Neural cell (in vitro differentiated cells): ENCODE data around the gene KRTAP10-10. TPM values are rescaled to one million over a fixed set of nuclear protein-coding genes. Genes with fewer than 3 reads are reported as not detected.

ENCODE experiments used
- H2AFZ ChIP-seq: fragments of 200-600, 300-800 bp; sonication (generic), shearing (Covaris generic); 2 replicates; pipeline ENCODE4 v1.6.0; 2014; ENCODE audit warnings: low read depth, mild to moderate bottlenecking, antibody characterized with exemption, low read length, moderate library complexity
- H3F3A ChIP-seq: fragments of 200-600 bp; shearing (Covaris generic); 2 replicates; pipeline ENCODE4 v1.6.1; 2016; ENCODE audit warnings: mild to moderate bottlenecking, moderate library complexity, mixed read lengths, antibody characterized with exemption, low read length; ENCODE audit not compliant: insufficient read depth, poor library complexity, severe bottlenecking
- H3K27ac ChIP-seq: fragments of 200-600, 300-800 bp; sonication (generic), shearing (Covaris generic); 2 replicates; pipeline ENCODE4 v1.5.1; 2014; ENCODE audit warnings: mild to moderate bottlenecking, low read length, moderate library complexity
- H3K27me3 ChIP-seq: fragments of 300-800, 200-600 bp; sonication (generic), shearing (Covaris generic); 2 replicates; pipeline ENCODE4 v1.6.0; 2014; ENCODE audit warnings: mild to moderate bottlenecking, low read depth, low read length, moderate library complexity; ENCODE audit not compliant: insufficient read depth
- H3K36me3 ChIP-seq: fragments of 300-800, 200-600 bp; sonication (generic), shearing (Covaris generic); 2 replicates; pipeline ENCODE4 v1.5.1; 2014; ENCODE audit warnings: mild to moderate bottlenecking, antibody characterized with exemption, low read length, moderate library complexity; ENCODE audit not compliant: insufficient read depth
- H3K4me2 ChIP-seq: fragments of 300-800, 200-600 bp; sonication (generic), shearing (Covaris generic); 2 replicates; pipeline ENCODE4 v1.6.0; 2014; ENCODE audit warnings: mild to moderate bottlenecking, low read length
- H3K4me3 ChIP-seq: fragments of 300-800, 200-600 bp; sonication (generic), shearing (Covaris generic); 2 replicates; pipeline ENCODE4 v1.5.1; 2014; ENCODE audit warnings: mild to moderate bottlenecking, low read length, moderate library complexity
- H3K79me2 ChIP-seq: fragments of 200-600 bp; shearing (Covaris generic); replicated peaks from 2 replicates; pipeline ENCODE4 v1.6.0; 2014; ENCODE audit warnings: mild to moderate bottlenecking, low read length, moderate library complexity; ENCODE audit not compliant: insufficient read depth
- H3K9ac ChIP-seq: fragments of 300-800, 200-600 bp; sonication (generic), shearing (Covaris generic); 2 replicates; pipeline ENCODE4 v1.6.1; 2016; ENCODE audit warnings: mild to moderate bottlenecking, low read length, mixed read lengths
- H3K9me2 ChIP-seq: fragments of 200-600 bp; shearing (Covaris generic); 2 replicates; pipeline ENCODE4 v1.6.1; 2016; ENCODE audit warnings: mild to moderate bottlenecking, low read length, mixed read lengths; ENCODE audit not compliant: insufficient read depth
- H3K9me3 ChIP-seq: fragments of 200-600, 300-800 bp; sonication (generic), shearing (Covaris generic); 2 replicates; pipeline ENCODE4 v1.6.1; 2016; ENCODE audit warnings: mild to moderate bottlenecking, mixed run types, low read length, moderate library complexity, mixed read lengths
- H4K20me1 ChIP-seq: fragments of 200-600 bp; shearing (Covaris generic); 2 replicates; pipeline ENCODE4 v1.6.1; 2016; ENCODE audit warnings: mild to moderate bottlenecking, mixed run types; ENCODE audit not compliant: insufficient read depth
- CTCF ChIP-seq: fragments of 450-650 bp; IDR thresholded peaks from 2 replicates; pipeline ENCODE4 v1.5.1; 2014; ENCODE audit warnings: antibody characterized with exemption, mild to moderate bottlenecking, moderate library complexity; ENCODE audit not compliant: poor library complexity, severe bottlenecking
- EP300 ChIP-seq: fragments of 450-650 bp; conservative IDR thresholded peaks from 2 replicates; pipeline ENCODE4 v1.6.1; 2014; ENCODE audit warnings: antibody characterized with exemption, mild to moderate bottlenecking, moderate library complexity; ENCODE audit not compliant: poor library complexity, severe bottlenecking
- EZH2 ChIP-seq: fragments of 200-600, 300-800 bp; shearing (Covaris generic), sonication (generic); IDR thresholded peaks from 2 replicates; pipeline ENCODE4 v1.6.1; 2014; ENCODE audit warnings: antibody characterized with exemption, low read length, borderline replicate concordance, mild to moderate bottlenecking; ENCODE audit not compliant: insufficient read depth, poor library complexity, severe bottlenecking
- MXI1 ChIP-seq: fragments of 450-650 bp; conservative IDR thresholded peaks from 2 replicates; pipeline ENCODE4 v1.6.1; 2014; ENCODE audit warnings: antibody characterized with exemption, mild to moderate bottlenecking; ENCODE audit not compliant: poor library complexity, severe bottlenecking
- POLR2AphosphoS5 ChIP-seq: IDR thresholded peaks from 2 replicates; pipeline ENCODE4 v1.6.1; 2012
- RAD21 ChIP-seq: fragments of 450-650 bp; conservative IDR thresholded peaks from 2 replicates; pipeline ENCODE4 v1.6.1; 2014; ENCODE audit warnings: antibody characterized with exemption, mild to moderate bottlenecking, moderate library complexity
- SMC3 ChIP-seq: fragments of 450-650 bp; conservative IDR thresholded peaks from 2 replicates; pipeline ENCODE4 v1.6.1; 2014; ENCODE audit warnings: antibody characterized with exemption, mild to moderate bottlenecking, moderate library complexity; ENCODE audit not compliant: poor library complexity
- TAF1 ChIP-seq: IDR thresholded peaks from 2 replicates; pipeline ENCODE4 v1.6.1; 2012; ENCODE audit warnings: low read depth
- polyA plus RNA-seq: library from polyadenylated mRNA; depleted of rRNA; stranded (reverse); fragments of >200 nt; gene quantifications from 2 replicates; pipeline ENCODE4 v1.2.3, GENCODE V29; 2014
- TF ChIP-seq, protein P1 (sequence below): IDR thresholded peaks from 2 replicates; pipeline ENCODE4 v1.6.1; 2012; ENCODE audit warnings: borderline replicate concordance

KRTAP10-10 gene
- polyA plus RNA-seq, 1 donor from 2014 or later, result not detected

- H3F3A ChIP-seq, result no peaks in the 10 kb centered on the region
- peaks cover 4% of the 10 kb centered on the region for H3K9me3 ChIP-seq
- H3K9me2 ChIP-seq, result no peaks in the 10 kb centered on the region
- no peak overlapping the region for H3K9ac ChIP-seq
- no peak overlapping the region for H3K4me3 ChIP-seq
- TF ChIP-seq, protein P1, sequence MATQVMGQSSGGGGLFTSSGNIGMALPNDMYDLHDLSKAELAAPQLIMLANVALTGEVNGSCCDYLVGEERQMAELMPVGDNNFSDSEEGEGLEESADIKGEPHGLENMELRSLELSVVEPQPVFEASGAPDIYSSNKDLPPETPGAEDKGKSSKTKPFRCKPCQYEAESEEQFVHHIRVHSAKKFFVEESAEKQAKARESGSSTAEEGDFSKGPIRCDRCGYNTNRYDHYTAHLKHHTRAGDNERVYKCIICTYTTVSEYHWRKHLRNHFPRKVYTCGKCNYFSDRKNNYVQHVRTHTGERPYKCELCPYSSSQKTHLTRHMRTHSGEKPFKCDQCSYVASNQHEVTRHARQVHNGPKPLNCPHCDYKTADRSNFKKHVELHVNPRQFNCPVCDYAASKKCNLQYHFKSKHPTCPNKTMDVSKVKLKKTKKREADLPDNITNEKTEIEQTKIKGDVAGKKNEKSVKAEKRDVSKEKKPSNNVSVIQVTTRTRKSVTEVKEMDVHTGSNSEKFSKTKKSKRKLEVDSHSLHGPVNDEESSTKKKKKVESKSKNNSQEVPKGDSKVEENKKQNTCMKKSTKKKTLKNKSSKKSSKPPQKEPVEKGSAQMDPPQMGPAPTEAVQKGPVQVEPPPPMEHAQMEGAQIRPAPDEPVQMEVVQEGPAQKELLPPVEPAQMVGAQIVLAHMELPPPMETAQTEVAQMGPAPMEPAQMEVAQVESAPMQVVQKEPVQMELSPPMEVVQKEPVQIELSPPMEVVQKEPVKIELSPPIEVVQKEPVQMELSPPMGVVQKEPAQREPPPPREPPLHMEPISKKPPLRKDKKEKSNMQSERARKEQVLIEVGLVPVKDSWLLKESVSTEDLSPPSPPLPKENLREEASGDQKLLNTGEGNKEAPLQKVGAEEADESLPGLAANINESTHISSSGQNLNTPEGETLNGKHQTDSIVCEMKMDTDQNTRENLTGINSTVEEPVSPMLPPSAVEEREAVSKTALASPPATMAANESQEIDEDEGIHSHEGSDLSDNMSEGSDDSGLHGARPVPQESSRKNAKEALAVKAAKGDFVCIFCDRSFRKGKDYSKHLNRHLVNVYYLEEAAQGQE, result no peak
- TF ChIP-seq CTCF, result no peak
- no peak for TF ChIP-seq POLR2AphosphoS5
- TF ChIP-seq TAF1, result no peak
- no peak for TF ChIP-seq SMC3
- no peak for TF ChIP-seq RAD21
- TF ChIP-seq EP300, result no peak
- TF ChIP-seq MXI1, result no peak
- TF ChIP-seq EZH2, result no peak
- no peaks in the 10 kb centered on the region for H3K79me2 ChIP-seq
- H2AFZ ChIP-seq, result no peak overlapping the region
- no peak overlapping the region for H3K27ac ChIP-seq
- H3K36me3 ChIP-seq, result no peaks in the 10 kb centered on the region
- H3K27me3 ChIP-seq, result no peaks in the 10 kb centered on the region
- H3K4me2 ChIP-seq, result no peak overlapping the region
- H4K20me1 ChIP-seq, result no peaks in the 10 kb centered on the region
Measured at GRCh38 chr21:44601596-44602462, 35.3 kb upstream of the KRTAP10-10 start.

- Histone ChIP-seq H3K79me2 (no peaks in the 10 kb centered on the region), H3K36me3 (no peaks in the 10 kb centered on the region), H4K20me1 (no peaks in the 10 kb centered on the region), H3K27ac (no peak overlapping the region), H3K9ac (no peak overlapping the region), H3F3A (no peaks in the 10 kb centered on the region), H3K9me3 (peaks cover 4% of the 10 kb centered on the region), H3K9me2 (no peaks in the 10 kb centered on the region), H3K4me2 (no peak overlapping the region), H2AFZ (no peak overlapping the region), H3K4me3 (no peak overlapping the region), H3K27me3 (no peaks in the 10 kb centered on the region)
- TF ChIP-seq TAF1 (no peak), RAD21 (no peak), POLR2AphosphoS5 (no peak), CTCF (no peak), MXI1 (no peak), SMC3 (no peak), EZH2 (no peak), EP300 (no peak)
- TF ChIP-seq, protein P1, result no peak
Measured at GRCh38 chr21:44602463-44602850, 34.7 kb upstream of the KRTAP10-10 start.
